Measurements from ENCODE around the gene RNASE11.
"Not testable (repeated sequence)": the region's sequence is repeated elsewhere in the genome, so short reads cannot be mapped to it uniquely, and the experiment has no call there.

RNASE11 gene

DNA sequence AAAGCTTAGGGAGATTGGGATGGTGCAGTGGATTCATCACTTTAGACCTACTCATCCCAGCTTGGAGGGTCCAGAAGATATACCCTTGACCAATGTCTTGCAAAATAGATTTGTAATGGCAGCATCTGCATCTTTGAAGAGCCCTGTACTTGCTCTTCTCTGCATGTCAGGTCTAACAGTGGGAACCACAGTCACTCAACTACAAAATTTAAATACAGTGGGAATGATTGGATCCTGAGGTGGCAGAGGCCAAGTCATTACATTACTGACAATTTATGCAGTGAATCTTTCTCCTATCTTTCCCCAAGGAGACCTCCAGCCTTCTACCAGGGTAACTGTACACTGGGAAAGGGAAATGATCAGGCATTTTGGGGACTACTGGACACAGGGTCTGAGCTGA lies 18.7 kb downstream of the RNASE11 start:
- no peak for TF ChIP-seq CTCF (conservative IDR thresholded peaks at IDR 0.05; ENCODE audit: low read length)
- DNase-seq (ENCODE audit: low read depth) = no peak
- H3K4me3 ChIP-seq (ENCODE audit: low read length) = no peak overlapping the region

GRCh38 chr14:20568393-20568792 lies 19.4 kb downstream of the RNASE11 start:
- TF ChIP-seq CTCF (conservative IDR thresholded peaks at IDR 0.05; ENCODE audit: low read length) = no peak
- no peak overlapping the region for H3K4me3 ChIP-seq (ENCODE audit: low read length)
- no peak for DNase-seq (ENCODE audit: low read depth)

DNA sequence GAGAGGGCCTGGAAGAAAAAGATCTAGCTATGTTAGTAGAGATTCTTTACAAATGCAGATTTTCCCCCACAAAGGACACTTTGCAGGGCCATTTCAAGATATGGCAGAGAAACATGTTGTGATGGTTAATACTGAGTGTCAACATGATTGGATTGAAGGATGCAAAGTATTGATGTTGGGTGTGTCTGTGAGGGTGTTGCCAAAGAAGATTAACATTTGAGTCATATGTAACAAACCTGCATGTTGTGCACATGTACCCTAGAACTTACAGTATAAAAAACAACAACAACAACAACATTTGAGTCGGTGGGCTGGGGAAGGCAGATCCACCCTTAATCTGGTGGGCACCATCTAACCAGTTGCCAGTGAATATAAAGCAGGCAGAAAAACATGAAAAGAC lies 20.6 kb downstream of the RNASE11 start:
- DNase-seq (ENCODE audit: low read depth); H3K4me3 ChIP-seq (ENCODE audit: low read length): not testable (repeated sequence)

GRCh38 chr14:20564501-20564997 lies 23.3 kb downstream of the RNASE11 start:
- DNase-seq (ENCODE audit: low read depth) = no peak
- TF ChIP-seq CTCF (conservative IDR thresholded peaks at IDR 0.05; ENCODE audit: low read length) = no peak

GRCh38 chr14:20563971-20564370 lies 23.8 kb downstream of the RNASE11 start:
- no peak overlapping the region for H3K4me3 ChIP-seq (ENCODE audit: low read length)

More at GRCh38 chr14:20564501-20564997, 23.3 kb downstream of the RNASE11 start:
- no peak overlapping the region for H3K4me3 ChIP-seq (ENCODE audit: low read length)

GRCh38 chr14:20560961-20561360 lies 26.8 kb downstream of the RNASE11 start, which contains the start of gene RNASE9:
TSS of gene RNASE9 (minus strand) at chr14:20561047.
- no peak within 1 kb of the TSS for H3K4me3 ChIP-seq (ENCODE audit: low read length)
- TF ChIP-seq CTCF (conservative IDR thresholded peaks at IDR 0.05; ENCODE audit: low read length) = no peak
- no peak for DNase-seq (ENCODE audit: low read depth)

More at GRCh38 chr14:20563971-20564370, 23.8 kb downstream of the RNASE11 start:
- TF ChIP-seq CTCF (conservative IDR thresholded peaks at IDR 0.05; ENCODE audit: low read length) = no peak
- no peak for DNase-seq (ENCODE audit: low read depth)

- H3K4me3 ChIP-seq (ENCODE audit: low read length) = no peak overlapping the region
- no peak for DNase-seq (ENCODE audit: low read depth)
- TF ChIP-seq CTCF (conservative IDR thresholded peaks at IDR 0.05; ENCODE audit: low read length) = no peak
Observed at GRCh38 chr14:20559461-20559904, 28.3 kb downstream of the RNASE11 start.

- no peak overlapping the region for H3K4me3 ChIP-seq (ENCODE audit: low read length)
- no peak for TF ChIP-seq CTCF (conservative IDR thresholded peaks at IDR 0.05; ENCODE audit: low read length)
- DNase-seq (ENCODE audit: low read depth) = no peak
Observed at GRCh38 chr14:20557212-20557542, 30.6 kb downstream of the RNASE11 start.

Measured in AG10803 (cell line).